ENCODE results near the gene NNMT. TPM values are rescaled to one million over a fixed set of nuclear protein-coding genes. Genes with fewer than 3 reads are reported as not detected.

The NNMT gene
- total and polyA plus RNA-seq, 2 donors (not counting 3 experiments of a cell fraction or from before 2014, with no cell fraction given) = 330 to 454 TPM

- dilution Hi-C loops (cut with MboI; ENCODE audit: extremely low pct_ligation_motif_present, low sequenced_read_pairs) = loop anchor here (25.0 kb wide), 1 partner anchor 224 kb away; no protein-coding TSS in a partner anchor
- Histone ChIP-seq H3K27me3 (ENCODE audit: control insufficient read depth in 2 of 2, insufficient read depth in 2 of 2, low read length in 2 of 2) (peaks cover 9 to 14% of the 10 kb centered on the region in 2 experiments), H3K9me1 (replicated peaks; ENCODE audit: control insufficient read depth, extremely low read depth, insufficient read depth, low read length) (no peaks in the 10 kb centered on the region), H3K36me3 (ENCODE audit: control insufficient read depth in 2 of 2, extremely low read depth in 1 of 2, insufficient read depth in 2 of 2, low read length in 2 of 2) (no peaks in the 10 kb centered on the region), H3K9ac (replicated peaks; ENCODE audit: extremely low read depth, insufficient read depth, low read length) (no peak overlapping the region), H3K4me3 (replicated peaks in 1 of 3; ENCODE audit: insufficient read depth in 1 of 3, low read depth in 1 of 3, low read length in 3 of 3) (no peak overlapping the region), H3K27ac (ENCODE audit: insufficient read depth, low read depth, low read length) (no peak overlapping the region), H2AFZ (ENCODE audit: low read depth, low read length) (no peak overlapping the region), H4K20me1 (replicated peaks; ENCODE audit: control insufficient read depth, extremely low read depth, insufficient read depth, low read length) (no peaks in the 10 kb centered on the region), H3K4me2 (ENCODE audit: insufficient read depth, low read length) (no peak overlapping the region), H3K9me3 (replicated peaks; ENCODE audit: control insufficient read depth, insufficient read depth, low read length) (no peaks in the 10 kb centered on the region), H3K79me2 (ENCODE audit: control insufficient read depth, insufficient read depth, low read length) (no peaks in the 10 kb centered on the region), H3K4me1 (ENCODE audit: control insufficient read depth, extremely low read depth, insufficient read depth, low read length) (no peaks in the 10 kb centered on the region)
- CTCF ChIA-PET = interaction anchor here (0.7 to 11.9 kb wide), 53 partner anchors 7 to 488 kb away, joined by 3 to 539 read pairs (median 6); partner anchors contain the start of genes HTR3A, HTR3B, ZBTB16 and ZW10
- BruUV-seq (replicated peaks) = no TSS peak
- intact Hi-C loops (cut with micrococcal nuclease) = loop anchor here (1.0 to 2.0 kb wide), 8 partner anchors 63 to 455 kb away; partner anchors contain the start of gene ZBTB16
- no peak for FAIRE-seq
- no peak for DNase-seq (ENCODE audit: low read depth, low spot score)
- POLR2A ChIA-PET = interaction anchor here (1.0 kb wide), 1 partner anchor 235 kb away, joined by 3 read pairs; no protein-coding TSS in a partner anchor
- TF ChIP-seq GATA2 (IDR thresholded peaks at IDR 0.05; ENCODE audit: insufficient read depth, insufficient read length, low read depth, low read length) = no peak
- no peak for TF ChIP-seq FOS (IDR thresholded peaks at IDR 0.05; ENCODE audit: borderline replicate concordance, insufficient read depth, low read length)
- TF ChIP-seq MYC (IDR thresholded peaks at IDR 0.05; ENCODE audit: low read depth, low read length) = no peak
- TF ChIP-seq EZH2 (IDR thresholded peaks at IDR 0.05; ENCODE audit: borderline replicate concordance, low read depth, low read length, severe bottlenecking) = no peak
- no peak for TF ChIP-seq POLR2A (IDR thresholded peaks at IDR 0.05; ENCODE audit: low read depth, low read length)
- TF ChIP-seq MAX (IDR thresholded peaks at IDR 0.05; ENCODE audit: insufficient read depth, insufficient read length) = no peak
- TF ChIP-seq JUN (IDR thresholded peaks at IDR 0.05; ENCODE audit: borderline replicate concordance, insufficient read depth, insufficient read length, low read depth) = no peak
- TF ChIP-seq CTCF (IDR thresholded peaks at IDR 0.05; ENCODE audit: extremely low read depth in 1 of 2, insufficient read depth in 1 of 2, low read depth in 1 of 2, low read length in 2 of 2) = no peak
- TF ChIP-seq POLR2AphosphoS5 (IDR thresholded peaks at IDR 0.05; ENCODE audit: insufficient read depth, low read depth, low read length) = no peak
Observed at GRCh38 chr11:114261791-114262190, 34.4 kb upstream of the NNMT start.

All from endothelial cell of umbilical vein (primary cell).